K562 (cell line): Measurements from ENCODE around the gene NACAD. TPM values are rescaled to one million over a fixed set of nuclear protein-coding genes. Genes with fewer than 3 reads are reported as not detected.

Source experiments
- ATAC-seq: fragments of 200-7000 bp; cut with Tn5 transposase; 3 replicates; pipeline ENCODE4 v1.9.1; 2020; ENCODE audit warnings: moderate library complexity
- BruUV-seq: library from RNA; stranded (reverse); fragments of 400-500 nt; replicated peaks from 2 replicates; lab custom pipeline; 2021; lab: Mats Ljungman, UMichigan
- CTCF ChIA-PET: fragments of 300-600 bp; formaldehyde crosslinking; extraction: SDS; loops from one replicate; lab custom pipeline; 2021; ENCODE audit warnings: low intra/inter-chr PET ratio; lab: Yijun Ruan, JAX
- POLR2A ChIA-PET: fragments of 300-600, 350-650 bp; sonication (Branson Sonifier 250); formaldehyde crosslinking; extraction: SDS; loops from one replicate; lab custom pipeline; 2021; ENCODE audit warnings: antibody characterized with exemption, inconsistent platforms; lab: Yijun Ruan, JAX
- DNase-seq, 4 experiments: peaks; one replicate each; pipeline versions ENCODE4 v3.0.0 to v3.0.0-alpha.2; 2011 to 2018; ENCODE audit warnings: low spot score in 3 of 4, mixed read lengths in 3 of 4; ENCODE audit errors: extremely low read depth in 1 of 4
- FAIRE-seq: peaks from 2 replicates; lab custom pipeline; 2011; peaks lifted over from hg19 to GRCh38; lab: Jason Lieb, UNC
- H2AFZ ChIP-seq: 2 replicates; pipeline ENCODE4 v1.6.0; 2011; ENCODE audit warnings: low read depth, low read length, control low read depth, inconsistent platforms
- H3K27ac ChIP-seq: fragments of 200-600 bp; 3 replicates; pipeline ENCODE4 v1.8.0; 2011; ENCODE audit warnings: low read depth, mild to moderate bottlenecking, control low read depth, inconsistent platforms, low read length, moderate library complexity, mixed read lengths; ENCODE audit errors: extremely low read depth
- H3K27me3 ChIP-seq, 2 experiments: fragments of 300-600 bp in 1 of 2; 2 replicates in 1 of 2; 3 replicates in 1 of 2; pipeline versions ENCODE4 v1.6.0 to v1.8.0; 2011; ENCODE audit warnings: inconsistent platforms in 2 of 2, low read length in 2 of 2, mild to moderate bottlenecking in 1 of 2, mixed read lengths in 1 of 2, moderate library complexity in 1 of 2; ENCODE audit not compliant: control insufficient read depth in 2 of 2, insufficient read depth in 2 of 2
- H3K36me3 ChIP-seq: fragments of 300-600 bp; 3 replicates; pipeline ENCODE4 v1.8.0; 2011; ENCODE audit warnings: mild to moderate bottlenecking, low read length, inconsistent platforms; ENCODE audit not compliant: control insufficient read depth, insufficient read depth
- H3K4me1 ChIP-seq, 2 experiments: fragments of 200-600 bp in 1 of 2; replicated peaks in 1 of 2; 2 replicates in 1 of 2; 3 replicates in 1 of 2; pipeline versions ENCODE4 v1.5.1 to v1.8.0; 2011; ENCODE audit warnings: inconsistent platforms in 2 of 2, low read length in 2 of 2, mild to moderate bottlenecking in 1 of 2, mixed read lengths in 1 of 2, moderate library complexity in 1 of 2; ENCODE audit not compliant: control insufficient read depth in 2 of 2, insufficient read depth in 2 of 2
- H3K4me2 ChIP-seq: 2 replicates; pipeline ENCODE4 v1.6.1; 2011; ENCODE audit warnings: low read length, control low read depth, inconsistent platforms, mixed read lengths; ENCODE audit not compliant: insufficient read depth
- H3K4me3 ChIP-seq: fragments of 200-600 bp; sonication (generic), shearing (Covaris generic); 2 replicates; pipeline ENCODE4 v1.5.1; 2016; ENCODE audit warnings: control low read depth, inconsistent platforms
- H3K79me2 ChIP-seq: fragments of 200-600 bp; 3 replicates; pipeline ENCODE4 v1.8.0; 2011; ENCODE audit warnings: low read length, inconsistent platforms; ENCODE audit not compliant: control insufficient read depth, insufficient read depth
- H3K9ac ChIP-seq, 2 experiments: 2 replicates each; pipeline versions ENCODE4 v1.6.0 to v1.6.1; 2011; ENCODE audit warnings: low read depth in 2 of 2, low read length in 2 of 2, control low read depth in 1 of 2, inconsistent platforms in 1 of 2, mild to moderate bottlenecking in 1 of 2, mixed read lengths in 1 of 2; ENCODE audit not compliant: insufficient read depth in 1 of 2
- H3K9me1 ChIP-seq: one replicate; pipeline ENCODE4 v1.6.0; 2011; ENCODE audit warnings: inconsistent platforms, mild to moderate bottlenecking, low read length, moderate library complexity; ENCODE audit not compliant: control insufficient read depth, insufficient read depth
- H3K9me3 ChIP-seq: replicated peaks from 2 replicates; pipeline ENCODE4 v1.5.1; 2011; ENCODE audit warnings: low read depth, low read length, inconsistent platforms; ENCODE audit not compliant: control insufficient read depth, insufficient read depth
- H4K20me1 ChIP-seq: replicated peaks from 2 replicates; pipeline ENCODE4 v1.6.1; 2011; ENCODE audit warnings: low read length, inconsistent platforms, mixed read lengths; ENCODE audit not compliant: control insufficient read depth, insufficient read depth
- ASH1L ChIP-seq: fragments of 450-650 bp; IDR thresholded peaks from 2 replicates; pipeline ENCODE4 v1.6.1; 2018; ENCODE audit warnings: borderline replicate concordance, mild to moderate bottlenecking, low read depth; ENCODE audit not compliant: partially characterized antibody
- KLF1 ChIP-seq: fragments of 450-650 bp; IDR thresholded peaks from 2 replicates; pipeline ENCODE4 v1.6.1; 2016; ENCODE audit warnings: missing genetic modification characterization, missing compliant biosample characterization
- KLF16 ChIP-seq: IDR thresholded peaks from 2 replicates; pipeline ENCODE4 v1.6.1; 2016; ENCODE audit warnings: antibody characterized with exemption
- MAZ ChIP-seq, 2 experiments: fragments of 450-650 bp in 1 of 2; sonication (generic) in 1 of 2; formaldehyde crosslinking; IDR thresholded peaks in 1 of 2; conservative IDR thresholded peaks in 1 of 2; 2 replicates each; pipeline versions ENCODE4 v1.4.0 to v1.5.0; 2020; ENCODE audit warnings: mild to moderate bottlenecking in 1 of 2, missing genetic modification reagents in 1 of 2
- POLR2G ChIP-seq: fragments of 200-400 bp; formaldehyde crosslinking; IDR thresholded peaks from 2 replicates; pipeline ENCODE4 v1.6.1; 2017; ENCODE audit warnings: low read depth, mild to moderate bottlenecking, antibody characterized with exemption, low read length, moderate library complexity
- RBFOX2 ChIP-seq: fragments of 200-400 bp; formaldehyde crosslinking; IDR thresholded peaks from 2 replicates; pipeline ENCODE4 v1.6.1; 2017; ENCODE audit warnings: low read depth, mild to moderate bottlenecking, low read length, moderate library complexity
- SUPT5H ChIP-seq: fragments of 450-650 bp; IDR thresholded peaks from 2 replicates; pipeline ENCODE4 v1.6.1; 2016
- ZC3H4 ChIP-seq: sonication (generic); formaldehyde crosslinking; IDR thresholded peaks from 2 replicates; pipeline ENCODE4 v1.9.0; 2021; ENCODE audit warnings: missing genetic modification reagents, borderline replicate concordance
- WGBS: fragments of 100-300 bp; shearing (Covaris generic); methylation state at CpG from one replicate; pipeline ENCODE4 v1.1.6; 2016; ENCODE audit warnings: low coverage, mixed read lengths; ENCODE audit not compliant: insufficient coverage; ENCODE audit errors: missing lambda C conversion rate; 5-methylcytosine and 5-hydroxymethylcytosine counted together
- in situ Hi-C: fragments of 300-500 bp; cut with MboI; formaldehyde crosslinking; loops from 4 replicates; pipeline ENCODE4 v1.15.0; 2018; ENCODE audit warnings: inconsistent platforms, mixed read lengths
- intact Hi-C: fragments of 100-400 bp; cut with micrococcal nuclease; formaldehyde crosslinking; loops from 2 replicates; pipeline ENCODE4 v1.14.2; 2022
- polyA plus RNA-seq, 8 experiments: library from polyadenylated mRNA; depleted of rRNA in 4 of 8; stranded (reverse) in 5 of 8; unstranded in 3 of 8; fragments of >200 nt; fragmentation: Nextera tagmentation in 2 of 8; fragmentation: Illumina TruSeq in 1 of 8; extraction: Ambion mirVana in 2 of 8; extraction: Trizol in 1 of 8; gene quantifications; 2 replicates each; pipeline versions ENCODE4 v1.2.1 to v1.2.3, GENCODE V29; 2011 to 2014; ENCODE audit warnings: inconsistent platforms in 1 of 8, missing spikeins in 1 of 8
- total RNA-seq, 7 experiments: library from RNA; depleted of rRNA in 6 of 7; stranded (reverse); fragments of >200 nt in 6 of 7; fragmentation: Illumina TruSeq in 2 of 7; extraction: Trizol in 2 of 7; gene quantifications; 2 replicates each; pipeline versions ENCODE4 v1.2.1 to v1.2.3, GENCODE V29; 2011 to 2021; ENCODE audit warnings: low replicate concordance in 1 of 7
- TF ChIP-seq, protein P1 (sequence below), 2 experiments: IDR thresholded peaks; 2 replicates each; pipeline ENCODE4 v1.6.1; 2011; ENCODE audit warnings: borderline replicate concordance in 1 of 2, control low read depth in 1 of 2, low read depth in 1 of 2, low read length in 1 of 2, mild to moderate bottlenecking in 1 of 2, mixed read lengths in 1 of 2, moderate library complexity in 1 of 2; ENCODE audit not compliant: insufficient read depth in 1 of 2, insufficient read length in 1 of 2, poor library complexity in 1 of 2, severe bottlenecking in 1 of 2; ENCODE audit errors: extremely low read depth in 1 of 2
- TF ChIP-seq, protein P2 (sequence below): IDR thresholded peaks from 2 replicates; pipeline ENCODE4 v1.6.1; 2011; ENCODE audit not compliant: insufficient read length; ENCODE audit errors: extremely low read depth
- TF ChIP-seq, protein P3 (sequence below): sonication (generic); formaldehyde crosslinking; IDR thresholded peaks from 2 replicates; pipeline ENCODE4 v1.8.1; 2023; ENCODE audit warnings: mild to moderate bottlenecking, missing genetic modification reagents
- TF ChIP-seq, protein P4 (sequence below), 2 experiments: fragments of 250-450 bp in 1 of 2; fragments of 450-650 bp in 1 of 2; sonication (Bioruptor Pico) in 1 of 2; IDR thresholded peaks; 2 replicates each; pipeline versions ENCODE4 v1.6.1 to v1.8.0; 2016 to 2021; ENCODE audit warnings: mild to moderate bottlenecking in 2 of 2, moderate library complexity in 2 of 2, missing compliant biosample characterization in 1 of 2, missing genetic modification characterization in 1 of 2

NACAD gene
- total and polyA plus RNA-seq, 9 of the 15 experiments (the other 6 are each of a cell fraction or from before 2014, with no cell fraction given), result under 0.01 to 0.03 (median 0.02) TPM; not detected in 5

DNA sequence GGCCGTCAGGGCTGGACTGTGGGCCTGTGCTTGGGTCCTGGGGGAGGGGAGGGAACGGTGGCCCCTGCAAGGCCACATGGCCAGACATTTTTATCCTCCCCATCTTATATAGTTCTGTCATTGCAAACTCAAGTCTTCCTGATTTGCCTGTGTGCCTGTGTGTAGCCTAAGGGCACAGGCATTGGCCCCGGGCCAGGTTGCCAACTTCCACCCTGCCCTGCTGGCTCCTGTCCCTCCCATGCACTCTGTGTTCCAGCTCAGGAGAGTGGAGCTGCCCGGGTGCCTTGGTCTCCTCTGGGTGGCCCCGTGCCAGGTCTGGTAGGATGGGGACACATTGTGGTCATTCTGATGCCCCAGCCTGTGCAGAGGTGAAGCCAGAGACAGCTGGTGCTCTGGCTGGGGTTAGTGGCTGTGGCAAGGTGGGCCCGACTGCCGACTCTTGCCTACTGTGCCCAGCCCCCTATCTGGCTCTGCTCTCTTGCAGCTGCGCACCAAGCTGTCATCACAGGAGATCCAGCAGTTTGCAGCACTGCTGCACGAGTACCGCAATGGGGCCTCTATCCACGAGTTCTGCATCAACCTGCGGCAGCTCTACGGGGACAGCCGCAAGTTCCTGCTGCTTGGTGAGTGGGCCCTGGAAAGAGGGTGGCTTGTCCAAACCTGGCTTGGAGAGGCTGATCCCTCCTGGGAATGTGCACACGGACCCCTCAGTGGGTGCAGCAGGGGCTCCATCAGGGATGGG lies 14.8 kb downstream of the NACAD start (continued):
- TF ChIP-seq RBFOX2 (0 out of 2 replicates have a peak, but pooled peaks have one; percentile 15), KLF1 (no peak)

DNA sequence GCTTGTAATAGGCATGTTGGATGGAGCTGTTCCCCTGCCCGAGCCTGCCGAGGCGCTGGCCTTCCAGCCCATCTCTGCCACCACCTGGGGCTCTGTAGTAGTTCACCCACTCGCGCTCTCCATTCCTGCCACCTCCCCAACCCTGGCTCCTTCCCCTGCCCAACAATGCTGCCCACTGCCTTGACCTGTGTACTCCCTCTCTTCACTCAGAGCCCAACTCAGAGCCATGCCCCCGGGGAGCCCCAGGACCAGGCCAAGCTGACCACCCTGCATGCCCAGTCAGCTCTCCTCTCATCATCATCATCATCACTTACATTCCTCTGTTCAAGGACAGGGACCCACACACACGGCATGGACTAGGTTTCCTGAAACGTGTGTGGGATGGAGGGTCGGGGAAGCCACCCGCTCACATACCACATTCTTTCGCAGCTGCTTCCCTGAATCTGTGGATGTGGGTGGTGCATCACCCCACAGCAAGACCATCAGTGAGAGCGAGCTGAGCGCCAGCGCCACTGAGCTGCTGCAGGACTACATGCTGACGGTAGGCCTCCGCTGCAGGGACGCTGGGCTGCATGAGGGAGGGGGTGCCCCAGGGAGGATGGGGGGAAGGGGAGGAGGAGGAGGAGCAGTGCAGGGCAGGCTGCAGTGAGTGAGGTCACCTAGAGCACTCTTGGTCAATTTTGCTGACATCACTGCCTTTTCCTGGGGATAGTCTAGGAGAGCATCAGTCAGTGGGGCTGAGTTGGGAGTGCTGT lies 15.6 kb downstream of the NACAD start:
- ATAC-seq (0 out of 3 replicates have a peak, but pooled peaks have one; percentile 8), DNase-seq (no peak), FAIRE-seq (no peak)
- Histone ChIP-seq H3K9ac (peak overlapping the region in 1 of 2 experiments; percentile 50; a peak in 2 of 4 replicates), H3K36me3 (peaks cover 86% of the 10 kb centered on the region; the same call in 2 of the 3 replicates), H4K20me1 (0 out of 2 replicates have a peak, but pooled peaks cover 4% of the 10 kb centered on the region), H2AFZ (no peak overlapping the region), H3K9me1 (no peaks in the 10 kb centered on the region), H3K79me2 (no peaks in the 10 kb centered on the region), H3K27me3 (no peaks in the 10 kb centered on the region), H3K4me2 (no peak overlapping the region), H3K4me3 (no peak overlapping the region), H3K4me1 (peaks cover 0 to 23% of the 10 kb centered on the region in 2 experiments; a peak in 1 of 5 replicates), H3K9me3 (no peaks in the 10 kb centered on the region), H3K27ac (no peak overlapping the region)
- in situ Hi-C loops, result no loop called here
- intact Hi-C loops, result loop anchor here (10.0 kb wide), 1 partner anchor 98 kb away; the partner anchor contains the start of gene MYO1G
- POLR2A ChIA-PET, result interaction anchor here (0.5 to 1.2 kb wide), 4 partner anchors 8 to 1337 kb away, joined by 3 to 4 read pairs (median 3); no protein-coding TSS in a partner anchor
- 95% methylated on average over 12 of the region's 17 CpGs for whole genome bisulfite sequencing
- BruUV-seq, result no TSS peak
- CTCF ChIA-PET, result no interaction called here
- TF ChIP-seq MAZ (CRISPR knock-in tag; conservative IDR thresholded peaks at IDR 0.05 in 1 of 2, IDR thresholded peaks at IDR 0.05 in 1 of 2) (no peak), ZC3H4 (CRISPR knock-in tag) (no peak), SUPT5H (0 out of 2 replicates have a peak, but pooled peaks have one; percentile 16), KLF16 (no peak), ASH1L (no peak), POLR2G (peak; percentile 42; the same call in 1 of the 2 replicates)
- TF ChIP-seq, protein P1, sequence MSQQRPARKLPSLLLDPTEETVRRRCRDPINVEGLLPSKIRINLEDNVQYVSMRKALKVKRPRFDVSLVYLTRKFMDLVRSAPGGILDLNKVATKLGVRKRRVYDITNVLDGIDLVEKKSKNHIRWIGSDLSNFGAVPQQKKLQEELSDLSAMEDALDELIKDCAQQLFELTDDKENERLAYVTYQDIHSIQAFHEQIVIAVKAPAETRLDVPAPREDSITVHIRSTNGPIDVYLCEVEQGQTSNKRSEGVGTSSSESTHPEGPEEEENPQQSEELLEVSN (IDR thresholded peaks at IDR 0.05; ENCODE audit: borderline replicate concordance in 1 of 2, extremely low read depth in 1 of 2, insufficient read depth in 1 of 2, insufficient read length in 1 of 2, low read depth in 1 of 2, low read length in 1 of 2, poor library complexity in 1 of 2, severe bottlenecking in 1 of 2), result no peak
- TF ChIP-seq, protein P2, sequence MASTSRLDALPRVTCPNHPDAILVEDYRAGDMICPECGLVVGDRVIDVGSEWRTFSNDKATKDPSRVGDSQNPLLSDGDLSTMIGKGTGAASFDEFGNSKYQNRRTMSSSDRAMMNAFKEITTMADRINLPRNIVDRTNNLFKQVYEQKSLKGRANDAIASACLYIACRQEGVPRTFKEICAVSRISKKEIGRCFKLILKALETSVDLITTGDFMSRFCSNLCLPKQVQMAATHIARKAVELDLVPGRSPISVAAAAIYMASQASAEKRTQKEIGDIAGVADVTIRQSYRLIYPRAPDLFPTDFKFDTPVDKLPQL, result no peak
- TF ChIP-seq, protein P3, sequence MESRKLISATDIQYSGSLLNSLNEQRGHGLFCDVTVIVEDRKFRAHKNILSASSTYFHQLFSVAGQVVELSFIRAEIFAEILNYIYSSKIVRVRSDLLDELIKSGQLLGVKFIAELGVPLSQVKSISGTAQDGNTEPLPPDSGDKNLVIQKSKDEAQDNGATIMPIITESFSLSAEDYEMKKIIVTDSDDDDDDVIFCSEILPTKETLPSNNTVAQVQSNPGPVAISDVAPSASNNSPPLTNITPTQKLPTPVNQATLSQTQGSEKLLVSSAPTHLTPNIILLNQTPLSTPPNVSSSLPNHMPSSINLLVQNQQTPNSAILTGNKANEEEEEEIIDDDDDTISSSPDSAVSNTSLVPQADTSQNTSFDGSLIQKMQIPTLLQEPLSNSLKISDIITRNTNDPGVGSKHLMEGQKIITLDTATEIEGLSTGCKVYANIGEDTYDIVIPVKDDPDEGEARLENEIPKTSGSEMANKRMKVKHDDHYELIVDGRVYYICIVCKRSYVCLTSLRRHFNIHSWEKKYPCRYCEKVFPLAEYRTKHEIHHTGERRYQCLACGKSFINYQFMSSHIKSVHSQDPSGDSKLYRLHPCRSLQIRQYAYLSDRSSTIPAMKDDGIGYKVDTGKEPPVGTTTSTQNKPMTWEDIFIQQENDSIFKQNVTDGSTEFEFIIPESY (CRISPR knock-in tag), result peak; percentile 87
- TF ChIP-seq, protein P4, sequence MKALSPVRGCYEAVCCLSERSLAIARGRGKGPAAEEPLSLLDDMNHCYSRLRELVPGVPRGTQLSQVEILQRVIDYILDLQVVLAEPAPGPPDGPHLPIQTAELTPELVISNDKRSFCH (CRISPR knock-in tag; IDR thresholded peaks at IDR 0.05), result no peak
- TF ChIP-seq, protein P4 (tag; IDR thresholded peaks at IDR 0.05), result no peak
